Measurements from ENCODE around the gene SCG5. TPM values are rescaled to one million over a fixed set of nuclear protein-coding genes. Genes with fewer than 3 reads are reported as not detected.

Gene SCG5
- total RNA-seq, 2 donors from 2014 or later: 10.9 to 17.2 TPM

DNA sequence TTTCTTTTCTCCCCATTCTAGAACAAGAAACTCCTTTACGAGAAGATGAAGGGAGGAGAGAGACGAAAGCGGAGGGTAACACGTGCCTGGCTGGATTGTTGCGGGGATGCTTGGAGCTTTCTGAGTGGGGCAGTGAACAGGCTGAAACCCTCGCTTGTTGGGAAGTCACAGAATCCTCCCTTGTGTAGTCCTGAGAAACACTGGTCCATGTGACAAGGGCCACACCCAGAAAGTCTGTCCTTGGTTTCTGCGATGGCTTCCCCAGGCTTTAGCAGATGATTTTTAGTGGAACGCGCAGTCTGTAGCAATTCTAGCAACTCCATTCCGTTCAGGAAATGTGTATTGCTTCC, 50.2 kb downstream of the SCG5 start:
- peaks cover 6% of the 10 kb centered on the region for H3K9me3 Mint-ChIP-seq
- peaks cover 3% of the 10 kb centered on the region for H3K27me3 Mint-ChIP-seq (ENCODE audit: insufficient read depth)
- 84 to 95% methylated on average over 6 to 10 of the region's 10 CpGs for WGBS, 2 experiments (ENCODE audit: insufficient coverage in 1 of 2, insufficient read length in 1 of 2)
- H3K27ac Mint-ChIP-seq: no peak overlapping the region
- DNase-seq: no peak
- Histone ChIP-seq H3K27me3 (ENCODE audit: control insufficient read depth, insufficient read depth, low read length, poor library complexity, severe bottlenecking) (no peaks in the 10 kb centered on the region), H3K27ac (ENCODE audit: low read depth, low read length) (no peak overlapping the region), H3K36me3 (ENCODE audit: control insufficient read depth, insufficient read depth, low read length) (no peaks in the 10 kb centered on the region), H3K4me1 (ENCODE audit: control insufficient read depth, insufficient read depth, low read length) (no peaks in the 10 kb centered on the region), H3K9me3 (ENCODE audit: control insufficient read depth, low read length) (no peaks in the 10 kb centered on the region), H3K4me3 (ENCODE audit: low read length) (no peak overlapping the region), H3K9ac (ENCODE audit: extremely low read depth, low read length, poor library complexity, severe bottlenecking) (no peak overlapping the region)
- H3K4me3 Mint-ChIP-seq: no peak overlapping the region
- peaks cover 2% of the 10 kb centered on the region for H3K36me3 Mint-ChIP-seq (ENCODE audit: low read depth)
- TF ChIP-seq CTCF (conservative IDR thresholded peaks at IDR 0.05): no peak
- peaks cover 4% of the 10 kb centered on the region for H3K4me1 Mint-ChIP-seq

DNA sequence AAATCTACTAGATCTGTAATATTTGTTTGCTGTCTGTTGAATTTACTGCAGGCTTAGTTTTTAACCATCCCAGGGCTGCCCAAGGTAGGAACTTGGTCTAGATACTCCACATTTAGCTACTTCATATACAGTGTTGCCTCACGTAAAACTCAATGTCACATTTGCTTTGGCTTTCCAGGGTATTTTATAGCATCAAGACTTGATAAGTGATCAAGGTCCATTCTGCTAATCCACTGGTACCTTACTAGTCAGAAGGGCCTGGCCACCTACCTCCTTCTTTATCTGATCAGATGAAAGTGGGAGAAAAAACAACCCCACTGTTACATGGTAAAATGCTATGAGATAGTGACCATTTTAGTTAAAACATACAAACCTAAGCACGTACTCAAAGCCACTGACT, 50.8 kb downstream of the SCG5 start:
- no peaks in the 10 kb centered on the region for H3K9me3 ChIP-seq (ENCODE audit: control insufficient read depth, low read length)
- Mint-ChIP-seq H3K36me3 (ENCODE audit: low read depth) (no peaks in the 10 kb centered on the region), H3K4me3 (no peak overlapping the region), H3K27me3 (ENCODE audit: insufficient read depth) (peaks cover 3% of the 10 kb centered on the region), H3K27ac (no peak overlapping the region), H3K9me3 (peaks cover 3% of the 10 kb centered on the region), H3K4me1 (peaks cover 4% of the 10 kb centered on the region)
- H3K9ac ChIP-seq (ENCODE audit: extremely low read depth, low read length, poor library complexity, severe bottlenecking): no peak overlapping the region
- H3K4me1 ChIP-seq (ENCODE audit: control insufficient read depth, insufficient read depth, low read length): no peaks in the 10 kb centered on the region
- no peak overlapping the region for H3K27ac ChIP-seq (ENCODE audit: low read depth, low read length)
- no peak for TF ChIP-seq CTCF (conservative IDR thresholded peaks at IDR 0.05)
- WGBS, 2 experiments (ENCODE audit: insufficient coverage in 1 of 2, insufficient read length in 1 of 2): 95% methylated on average over 2 of the region's 2 CpGs; no CpG with 5 or more reads in 1 of the 2 experiments
- H3K36me3 ChIP-seq (ENCODE audit: control insufficient read depth, insufficient read depth, low read length): no peaks in the 10 kb centered on the region
- H3K4me3 ChIP-seq (ENCODE audit: low read length): no peak overlapping the region
- H3K27me3 ChIP-seq (ENCODE audit: control insufficient read depth, insufficient read depth, low read length, poor library complexity, severe bottlenecking): no peaks in the 10 kb centered on the region
- DNase-seq: no peak

DNA sequence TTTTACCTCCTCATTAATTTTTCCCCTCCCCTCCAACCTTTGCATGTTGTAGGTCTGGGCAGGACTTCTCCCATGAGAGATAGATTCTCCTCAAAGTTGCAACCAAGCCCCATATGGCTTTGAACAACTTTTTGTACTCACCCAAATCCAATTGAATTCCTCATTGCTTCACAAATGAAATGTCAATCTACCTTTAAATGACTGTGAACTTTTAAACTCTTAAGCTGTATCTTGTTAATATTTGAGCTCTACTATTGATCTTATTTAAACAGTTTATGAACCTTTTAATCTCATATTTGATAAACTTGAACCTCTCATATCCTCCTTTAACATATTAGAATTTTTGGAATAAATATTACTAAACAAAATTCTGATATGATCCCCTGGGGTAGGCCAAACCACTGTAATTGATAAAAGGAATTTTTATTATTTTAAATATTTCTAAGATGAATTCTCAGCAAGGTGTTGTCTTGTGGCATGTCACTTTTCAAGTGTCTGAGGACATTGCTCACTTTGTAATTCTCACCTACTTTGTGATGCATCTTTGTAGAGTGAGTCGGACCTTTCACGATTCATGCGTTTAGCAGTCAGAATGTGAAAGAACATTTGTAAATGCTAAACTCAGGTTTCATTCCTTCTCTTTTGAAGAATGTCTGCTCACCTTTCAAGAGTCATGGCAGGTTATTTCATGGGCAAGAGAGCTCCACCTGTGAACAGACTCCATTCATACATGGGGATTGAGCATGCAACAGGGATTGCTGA, 52.9 kb downstream of the SCG5 start:
- Mint-ChIP-seq H3K36me3 (ENCODE audit: low read depth) (no peaks in the 10 kb centered on the region), H3K27me3 (ENCODE audit: insufficient read depth) (peaks cover 3% of the 10 kb centered on the region), H3K9me3 (peaks cover 2% of the 10 kb centered on the region), H3K4me3 (no peak overlapping the region), H3K27ac (no peak overlapping the region), H3K4me1 (peaks cover 12% of the 10 kb centered on the region)
- Histone ChIP-seq H3K36me3 (ENCODE audit: control insufficient read depth, insufficient read depth, low read length) (no peaks in the 10 kb centered on the region), H3K27me3 (ENCODE audit: control insufficient read depth, insufficient read depth, low read length, poor library complexity, severe bottlenecking) (no peaks in the 10 kb centered on the region), H3K27ac (ENCODE audit: low read depth, low read length) (no peak overlapping the region), H3K4me1 (ENCODE audit: control insufficient read depth, insufficient read depth, low read length) (no peaks in the 10 kb centered on the region), H3K9me3 (ENCODE audit: control insufficient read depth, low read length) (no peaks in the 10 kb centered on the region), H3K4me3 (ENCODE audit: low read length) (no peak overlapping the region), H3K9ac (ENCODE audit: extremely low read depth, low read length, poor library complexity, severe bottlenecking) (no peak overlapping the region)
- DNase-seq: no peak
- no peak for TF ChIP-seq CTCF (conservative IDR thresholded peaks at IDR 0.05)
- 96 to 100% methylated on average over 3 of the region's 3 CpGs for WGBS, 2 experiments (ENCODE audit: insufficient coverage in 1 of 2, insufficient read length in 1 of 2)
